NK-92 treated with Interleukin-12 subunit alpha and Interleukin-12 subunit beta, amount 100 ng/mL, for 24 hours (cell line): ENCODE measurements around the gene BPIFB6.

Experiments used
- DNase-seq: peaks from one replicate; lab custom pipeline; 2025; lab: John Stamatoyannopoulos, UW

The BPIFB6 gene

GRCh38 chr20:33086052-33086722 lies 54.7 kb downstream of the BPIFB6 start:
- DNase-seq, result no peak

DNA sequence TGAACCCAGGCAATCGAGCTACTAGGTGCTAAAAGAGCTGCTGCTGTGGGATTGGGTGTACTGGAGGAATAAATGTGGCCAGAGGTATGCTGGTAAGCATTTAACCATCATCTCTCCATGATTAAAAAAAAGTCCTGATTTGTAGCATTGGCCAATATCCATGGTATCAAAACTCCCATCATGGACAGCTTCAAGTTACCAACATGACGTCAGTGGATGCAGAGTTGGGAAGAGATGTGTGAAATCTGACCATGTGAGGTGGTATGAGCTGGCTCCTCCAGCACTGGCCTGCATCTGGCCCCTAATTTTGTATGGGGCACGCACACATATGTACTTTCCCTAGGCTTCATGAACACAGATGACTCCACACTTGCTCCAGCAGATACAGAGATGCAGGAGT lies 59.7 kb downstream of the BPIFB6 start:
- DNase-seq, result no peak

GRCh38 chr20:33091693-33092092 lies 60.2 kb downstream of the BPIFB6 start:
- no peak for DNase-seq

DNA sequence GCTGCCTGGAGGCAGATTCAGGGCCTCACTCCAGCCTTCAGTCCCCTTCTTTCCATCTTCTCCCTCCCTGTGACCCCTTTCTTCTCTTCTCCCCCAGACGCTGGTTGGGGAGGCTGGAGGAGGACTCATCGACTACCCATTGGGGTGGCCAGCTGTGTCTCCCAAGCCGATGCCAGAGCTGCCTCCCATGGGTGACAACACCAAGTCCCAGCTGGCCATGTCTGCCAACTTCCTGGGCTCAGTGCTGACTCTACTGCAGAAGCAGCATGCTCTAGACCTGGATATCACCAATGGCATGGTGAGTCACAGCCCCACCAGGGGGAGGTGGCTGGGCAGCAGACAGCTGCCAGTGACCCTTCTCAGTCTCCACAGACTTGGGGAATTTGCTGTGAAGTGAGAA lies 60.9 kb downstream of the BPIFB6 start:
- no peak for DNase-seq

GRCh38 chr20:33093074-33093473 lies 61.6 kb downstream of the BPIFB6 start:
- no peak for DNase-seq

DNA sequence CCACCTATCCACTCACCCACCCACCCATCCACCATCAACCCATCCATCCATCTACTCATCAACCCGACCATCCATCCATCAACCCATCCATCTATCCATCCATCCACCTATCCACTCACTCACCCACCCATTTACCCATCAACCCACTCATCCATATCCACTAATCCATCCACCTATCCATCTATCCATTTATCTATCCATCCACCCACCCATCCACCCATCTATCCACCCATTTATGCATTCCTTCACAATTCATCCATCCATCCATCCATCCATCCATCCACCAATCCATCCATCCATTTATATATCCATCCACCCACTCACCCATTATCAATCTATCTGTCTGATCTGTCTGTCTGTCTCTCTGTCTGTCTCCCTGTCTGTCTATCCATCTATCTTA lies 62.1 kb downstream of the BPIFB6 start:
- no peak for DNase-seq
